Testis (tissue), 3 donors: ENCODE results near the gene ALCAM. TPM values are rescaled to one million over a fixed set of nuclear protein-coding genes. Genes with fewer than 3 reads are reported as not detected.

Experiments used
- DNase-seq: peaks from one replicate; pipeline ENCODE4 v3.0.0-alpha.2; 2019
- H3K27ac ChIP-seq, 2 donors: fragments of 200-600 bp; sonication (generic); one replicate each; pipeline ENCODE4 v1.5.1; 2019
- H3K27me3 ChIP-seq: fragments of 200-600 bp; sonication (generic); one replicate; pipeline ENCODE4 v1.5.1; 2019
- H3K36me3 ChIP-seq: fragments of 200-600 bp; sonication (generic); one replicate; pipeline ENCODE4 v1.5.1; 2017; ENCODE audit warnings: low read depth; ENCODE audit errors: missing control alignments
- H3K4me1 ChIP-seq: fragments of 200-600 bp; sonication (generic); one replicate; pipeline ENCODE4 v1.5.1; 2019
- H3K4me3 ChIP-seq, 2 donors: fragments of 200-600 bp; sonication (generic); one replicate each; pipeline ENCODE4 v1.5.1; 2017 to 2019
- H3K9me3 ChIP-seq: fragments of 200-600 bp; sonication (generic); one replicate; pipeline ENCODE4 v1.5.1; 2017
- POLR2A ChIP-seq: fragments of 450-650 bp; IDR thresholded peaks from one replicate; pipeline ENCODE4 v1.6.1; 2017; ENCODE audit warnings: antibody characterized with exemption, mild to moderate bottlenecking, moderate library complexity
- WGBS, 2 donors: methylation state at CpG; one replicate each; pipeline ENCODE4 v1.1.5; 2018; 5-methylcytosine and 5-hydroxymethylcytosine counted together
- intact Hi-C: fragments of 100-400 bp; cut with DNase I; formaldehyde crosslinking; loops from one replicate; pipeline ENCODE4 v1.15.1; 2023; ENCODE audit warnings: low total_unique reads
- polyA plus RNA-seq: library from polyadenylated mRNA; stranded (reverse); fragments of 350-450 nt; fragmentation: Illumina TruSeq; extraction: RNeasy Lipid Tissue Mini Kit (QIAGEN cat#74804); gene quantifications from one replicate; pipeline ENCODE4 v1.2.3, GENCODE V29; 2014; ENCODE audit warnings: low read depth, low replicate concordance; ENCODE audit not compliant: insufficient read depth
- total RNA-seq, 2 donors: library from RNA; depleted of rRNA; stranded (reverse); fragments of >200 nt; gene quantifications; one replicate each; pipeline ENCODE4 v1.2.3, GENCODE V29; 2016
- TF ChIP-seq, protein P1 (sequence below), 3 experiments: fragments of 450-650 bp in 2 of 3; fragments of 200-600 bp in 1 of 3; sonication (generic) in 1 of 3; IDR thresholded peaks; one replicate each; pipeline ENCODE4 v1.5.1; 2016 to 2019; ENCODE audit warnings: antibody characterized with exemption in 3 of 3, mild to moderate bottlenecking in 2 of 3, moderate library complexity in 1 of 3

The ALCAM gene
- total and polyA plus RNA-seq, 3 donors from 2014 or later = 8.3 to 9.0 (median 8.7) TPM

DNA sequence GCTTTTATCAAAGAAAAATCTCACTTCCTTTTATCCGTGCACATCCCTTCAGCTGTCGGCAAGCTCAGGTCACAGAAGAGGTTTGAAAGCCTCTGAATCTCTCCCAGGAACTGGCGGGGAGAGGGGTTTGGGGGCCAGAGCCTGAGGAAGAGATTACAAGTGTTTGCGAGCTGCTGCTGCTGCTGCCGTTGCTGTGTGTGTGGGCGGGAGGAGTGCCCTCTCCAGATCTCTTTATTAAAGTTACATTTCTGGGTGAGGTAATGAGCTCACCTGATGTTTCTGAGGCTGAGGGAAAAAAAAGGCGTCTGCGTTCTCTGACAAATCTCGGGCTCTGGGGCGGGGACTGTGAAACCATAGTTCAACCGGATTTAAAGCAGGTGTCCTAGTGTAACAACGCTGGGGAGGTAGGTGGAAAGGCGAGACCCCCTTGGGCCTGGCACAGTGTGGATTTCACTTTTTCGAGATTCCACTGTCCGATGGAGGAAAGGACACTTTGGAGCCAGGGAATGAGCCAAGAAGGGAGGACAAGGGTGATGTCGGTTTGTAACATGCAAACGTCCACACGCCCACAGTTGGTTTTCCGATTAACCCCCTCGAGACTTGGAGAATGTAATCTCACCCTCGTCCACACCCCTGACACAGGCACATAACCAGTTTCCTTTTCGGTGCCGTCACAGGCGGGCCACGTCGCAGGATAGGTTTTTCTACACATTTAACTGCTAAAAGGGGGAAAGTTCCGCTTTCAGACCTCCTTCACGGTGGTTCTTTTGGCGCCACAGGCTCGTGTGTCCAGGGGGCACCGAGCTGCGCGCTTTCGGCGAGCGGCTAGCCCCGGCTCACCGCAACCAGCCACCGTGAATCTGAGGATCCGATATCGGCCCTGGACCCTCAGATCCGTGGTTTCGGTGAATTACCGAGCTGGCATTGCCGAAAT, 2.1 kb downstream of the ALCAM start:
- Histone ChIP-seq H3K4me1 (peaks cover 4% of the 10 kb centered on the region), H3K36me3 (no peaks in the 10 kb centered on the region), H3K27ac (no peak overlapping the region), H3K9me3 (no peaks in the 10 kb centered on the region), H3K4me3 (peak overlapping the region; percentile 51 to 69), H3K27me3 (no peaks in the 10 kb centered on the region)
- WGBS, 2 donors = 0 to 1% methylated on average over 32 to 45 of the region's 45 CpGs
- no peak for TF ChIP-seq POLR2A
- TF ChIP-seq, protein P1, sequence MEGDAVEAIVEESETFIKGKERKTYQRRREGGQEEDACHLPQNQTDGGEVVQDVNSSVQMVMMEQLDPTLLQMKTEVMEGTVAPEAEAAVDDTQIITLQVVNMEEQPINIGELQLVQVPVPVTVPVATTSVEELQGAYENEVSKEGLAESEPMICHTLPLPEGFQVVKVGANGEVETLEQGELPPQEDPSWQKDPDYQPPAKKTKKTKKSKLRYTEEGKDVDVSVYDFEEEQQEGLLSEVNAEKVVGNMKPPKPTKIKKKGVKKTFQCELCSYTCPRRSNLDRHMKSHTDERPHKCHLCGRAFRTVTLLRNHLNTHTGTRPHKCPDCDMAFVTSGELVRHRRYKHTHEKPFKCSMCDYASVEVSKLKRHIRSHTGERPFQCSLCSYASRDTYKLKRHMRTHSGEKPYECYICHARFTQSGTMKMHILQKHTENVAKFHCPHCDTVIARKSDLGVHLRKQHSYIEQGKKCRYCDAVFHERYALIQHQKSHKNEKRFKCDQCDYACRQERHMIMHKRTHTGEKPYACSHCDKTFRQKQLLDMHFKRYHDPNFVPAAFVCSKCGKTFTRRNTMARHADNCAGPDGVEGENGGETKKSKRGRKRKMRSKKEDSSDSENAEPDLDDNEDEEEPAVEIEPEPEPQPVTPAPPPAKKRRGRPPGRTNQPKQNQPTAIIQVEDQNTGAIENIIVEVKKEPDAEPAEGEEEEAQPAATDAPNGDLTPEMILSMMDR (IDR thresholded peaks at IDR 0.05) = no peak
- intact Hi-C loops = no loop called here
- peak; percentile 34 for DNase-seq

DNA sequence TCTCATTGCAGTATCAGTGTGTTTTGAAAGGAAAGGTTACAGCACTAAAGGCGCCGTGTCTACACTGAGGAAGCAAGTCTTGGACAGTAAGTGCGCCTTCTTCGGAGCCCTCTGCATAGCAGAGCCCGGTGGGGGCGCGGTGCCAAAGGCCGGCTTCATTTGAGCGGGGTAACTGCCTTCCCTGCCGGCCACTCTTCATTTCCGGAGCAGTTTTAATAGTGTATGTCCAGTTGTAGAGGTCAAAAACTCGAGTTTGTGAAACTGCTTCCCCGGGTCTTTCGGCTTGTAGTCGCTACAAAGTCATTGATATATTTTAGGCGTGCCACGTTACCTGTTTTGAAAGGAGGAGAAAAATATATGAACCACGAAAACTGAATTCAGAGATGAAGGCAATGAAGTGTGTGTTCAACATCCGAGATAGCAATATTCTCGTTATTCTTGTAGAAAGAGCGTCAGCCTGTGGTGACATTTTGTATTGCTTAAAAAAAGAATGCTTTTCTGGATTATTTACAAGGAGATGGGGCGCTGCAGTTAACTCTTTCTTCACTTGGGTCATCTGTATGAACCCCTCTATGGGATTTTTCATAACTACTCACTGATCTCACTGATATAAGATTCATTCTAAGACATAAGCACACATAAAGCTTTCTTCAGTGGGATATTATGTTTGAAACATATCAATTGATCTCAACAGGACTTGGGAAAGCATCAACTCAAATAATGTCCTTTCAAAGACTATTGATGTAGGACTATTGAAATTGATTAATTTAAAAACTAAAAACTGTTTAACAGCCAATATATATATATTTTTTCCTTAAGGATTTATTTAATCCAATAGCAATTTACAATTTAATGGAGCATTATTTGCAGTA, 3.0 kb downstream of the ALCAM start:
- Histone ChIP-seq H3K36me3 (no peaks in the 10 kb centered on the region), H3K4me3 (peak overlapping the region; percentile 51 to 69), H3K4me1 (peaks cover 4% of the 10 kb centered on the region), H3K27ac (no peak overlapping the region), H3K27me3 (no peaks in the 10 kb centered on the region), H3K9me3 (no peaks in the 10 kb centered on the region)
- DNase-seq = peak; percentile 70
- no peak for TF ChIP-seq POLR2A
- TF ChIP-seq, protein P1 (IDR thresholded peaks at IDR 0.05) = peak; percentile 48 to 64 (median 53)
- intact Hi-C loops = no loop called here
- 0% methylated on average over 22 of the region's 22 CpGs for WGBS, 2 donors

DNA sequence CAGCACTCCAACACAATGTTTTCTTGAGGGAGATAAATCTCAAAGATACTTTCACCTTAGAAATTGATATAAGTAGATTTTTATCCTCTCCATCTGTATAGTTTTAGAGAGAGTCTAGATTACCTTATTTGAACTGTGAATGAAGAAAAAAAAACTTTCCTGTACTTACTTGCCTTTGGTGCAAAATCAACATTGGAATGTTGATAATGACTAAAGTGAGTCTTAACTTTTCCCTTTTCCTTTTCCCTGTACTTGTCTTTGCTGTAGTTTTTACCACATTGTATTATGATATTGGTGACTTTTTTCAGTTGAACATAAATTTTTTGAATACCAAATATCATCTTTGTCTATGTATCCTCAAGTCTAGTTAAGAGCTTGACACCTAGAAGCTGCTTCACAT, 6.7 kb downstream of the ALCAM start:
- no peak for DNase-seq
- intact Hi-C loops = no loop called here
- H3K36me3 ChIP-seq = no peaks in the 10 kb centered on the region
- no peaks in the 10 kb centered on the region for H3K27me3 ChIP-seq
- H3K9me3 ChIP-seq = no peaks in the 10 kb centered on the region
- H3K27ac ChIP-seq = no peak overlapping the region
- no peak overlapping the region for H3K4me3 ChIP-seq
- H3K4me1 ChIP-seq = no peaks in the 10 kb centered on the region
- TF ChIP-seq POLR2A = no peak
- TF ChIP-seq, protein P1 (IDR thresholded peaks at IDR 0.05) = no peak

DNA sequence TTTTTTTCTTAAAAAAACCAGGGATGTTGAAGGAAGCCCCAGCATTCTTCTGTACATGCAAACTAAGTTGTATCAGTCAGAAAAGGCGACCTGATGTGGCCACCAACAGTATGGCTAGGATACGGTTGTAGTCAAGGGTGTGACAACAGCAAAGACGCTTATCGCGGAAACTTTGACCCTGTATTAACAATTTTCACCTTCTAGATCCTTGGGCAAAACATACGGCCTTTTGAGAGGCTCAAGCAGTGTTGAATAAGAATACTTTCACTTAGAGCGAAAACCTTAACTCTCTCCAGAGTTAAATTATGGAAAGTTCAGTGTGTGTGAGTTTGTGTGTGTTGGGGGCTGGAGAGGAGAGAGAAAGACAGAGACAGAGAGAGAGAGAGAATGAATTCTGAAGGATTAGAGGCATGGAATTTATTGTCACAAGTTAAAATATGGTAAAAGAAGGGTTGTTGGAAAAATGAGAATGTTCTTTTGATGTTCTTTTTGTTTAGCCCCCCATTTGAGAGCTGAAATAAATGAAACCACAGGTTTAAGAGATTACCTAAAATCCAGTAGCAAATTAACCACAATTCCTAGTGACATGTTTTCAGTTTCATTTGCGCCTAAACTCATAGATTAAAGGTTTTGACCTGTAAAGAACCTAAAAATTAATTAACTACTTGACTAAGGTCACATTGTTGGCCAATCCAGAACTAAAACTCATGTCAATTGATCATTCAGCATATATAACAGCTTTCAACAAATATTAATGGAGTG, 9.2 kb downstream of the ALCAM start:
- H3K27ac ChIP-seq = no peak overlapping the region
- H3K4me3 ChIP-seq = no peak overlapping the region
- H3K27me3 ChIP-seq = no peaks in the 10 kb centered on the region
- DNase-seq = no peak
- 89 to 94% methylated on average over 8 of the region's 8 CpGs for WGBS, 2 donors
- H3K4me1 ChIP-seq = no peaks in the 10 kb centered on the region
- H3K36me3 ChIP-seq = no peaks in the 10 kb centered on the region
- intact Hi-C loops = no loop called here
- TF ChIP-seq POLR2A = no peak
- TF ChIP-seq, protein P1 (IDR thresholded peaks at IDR 0.05) = no peak
- no peaks in the 10 kb centered on the region for H3K9me3 ChIP-seq
